ENCODE results near the gene AGBL5.

GRCh38 chr2:27086724-27087593 lies 35.5 kb downstream of the AGBL5 start, which contains the start of gene KHK:
- TF ChIP-seq, protein P1, sequence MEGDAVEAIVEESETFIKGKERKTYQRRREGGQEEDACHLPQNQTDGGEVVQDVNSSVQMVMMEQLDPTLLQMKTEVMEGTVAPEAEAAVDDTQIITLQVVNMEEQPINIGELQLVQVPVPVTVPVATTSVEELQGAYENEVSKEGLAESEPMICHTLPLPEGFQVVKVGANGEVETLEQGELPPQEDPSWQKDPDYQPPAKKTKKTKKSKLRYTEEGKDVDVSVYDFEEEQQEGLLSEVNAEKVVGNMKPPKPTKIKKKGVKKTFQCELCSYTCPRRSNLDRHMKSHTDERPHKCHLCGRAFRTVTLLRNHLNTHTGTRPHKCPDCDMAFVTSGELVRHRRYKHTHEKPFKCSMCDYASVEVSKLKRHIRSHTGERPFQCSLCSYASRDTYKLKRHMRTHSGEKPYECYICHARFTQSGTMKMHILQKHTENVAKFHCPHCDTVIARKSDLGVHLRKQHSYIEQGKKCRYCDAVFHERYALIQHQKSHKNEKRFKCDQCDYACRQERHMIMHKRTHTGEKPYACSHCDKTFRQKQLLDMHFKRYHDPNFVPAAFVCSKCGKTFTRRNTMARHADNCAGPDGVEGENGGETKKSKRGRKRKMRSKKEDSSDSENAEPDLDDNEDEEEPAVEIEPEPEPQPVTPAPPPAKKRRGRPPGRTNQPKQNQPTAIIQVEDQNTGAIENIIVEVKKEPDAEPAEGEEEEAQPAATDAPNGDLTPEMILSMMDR (IDR thresholded peaks at IDR 0.05) = no peak
- no peak for TF ChIP-seq EZH2 (IDR thresholded peaks at IDR 0.05)
- TF ChIP-seq EZH2phosphoT487 (IDR thresholded peaks at IDR 0.05) = no peak

All from neural progenitor cell (in vitro differentiated cells).